Karpas-422 (cell line): ENCODE measurements around the gene PARP12. TPM values are rescaled to one million over a fixed set of nuclear protein-coding genes. Genes with fewer than 3 reads are reported as not detected.

Experiments used
- DNase-seq: peaks from one replicate; pipeline ENCODE4 v3.0.0-alpha.2; 2015
- H2AFZ ChIP-seq: fragments of 200-600 bp; sonication (generic); 2 replicates; pipeline ENCODE4 v1.6.1; 2014; ENCODE audit warnings: antibody characterized with exemption, low read length, mixed read lengths
- H3K27ac ChIP-seq: fragments of 200-600 bp; sonication (generic); 2 replicates; pipeline ENCODE4 v1.5.1; 2014; ENCODE audit warnings: mild to moderate bottlenecking, low read length, moderate library complexity
- H3K27me3 ChIP-seq: fragments of 200-600 bp; sonication (generic); 2 replicates; pipeline ENCODE4 v1.6.1; 2014; ENCODE audit warnings: low read length, mixed read lengths
- H3K36me3 ChIP-seq: fragments of 200-600 bp; sonication (generic); 2 replicates; pipeline ENCODE4 v1.6.1; 2014; ENCODE audit warnings: low read length, mixed read lengths; ENCODE audit not compliant: insufficient read depth
- H3K4me1 ChIP-seq: fragments of 200-600 bp; sonication (generic); 2 replicates; pipeline ENCODE4 v1.6.1; 2014; ENCODE audit warnings: mild to moderate bottlenecking, low read length, mixed read lengths
- H3K4me2 ChIP-seq: fragments of 200-600 bp; sonication (generic); 2 replicates; pipeline ENCODE4 v1.6.1; 2014; ENCODE audit warnings: low read length, low read depth, mild to moderate bottlenecking; ENCODE audit not compliant: poor library complexity, severe bottlenecking
- H3K4me3 ChIP-seq: fragments of 200-600 bp; sonication (generic); 2 replicates; pipeline ENCODE4 v1.5.1; 2014; ENCODE audit warnings: mild to moderate bottlenecking, antibody characterized with exemption, low read length, mixed read lengths
- H3K79me2 ChIP-seq: fragments of 200-600 bp; sonication (generic); 2 replicates; pipeline ENCODE4 v1.6.1; 2014; ENCODE audit warnings: mild to moderate bottlenecking, low read length, mixed read lengths
- H3K9ac ChIP-seq: fragments of 200-600 bp; sonication (generic); 2 replicates; pipeline ENCODE4 v1.6.0; 2014; ENCODE audit warnings: low read length
- H3K9me2 ChIP-seq: fragments of 200-600 bp; sonication (generic), shearing (Covaris generic); replicated peaks from 2 replicates; pipeline ENCODE4 v1.6.0; 2014; ENCODE audit warnings: mild to moderate bottlenecking, low read length, moderate library complexity; ENCODE audit not compliant: insufficient read depth
- H3K9me3 ChIP-seq: fragments of 300-700, 200-600 bp; sonication (generic); 2 replicates; pipeline ENCODE4 v1.6.1; 2014; ENCODE audit warnings: low read length, mixed read lengths
- H4K20me1 ChIP-seq: fragments of 200-600 bp; sonication (generic); 2 replicates; pipeline ENCODE4 v1.6.1; 2014; ENCODE audit warnings: mild to moderate bottlenecking, antibody characterized with exemption, low read length, low read depth; ENCODE audit not compliant: insufficient read depth
- small RNA-seq: library from RNA; depleted of rRNA; stranded (forward); fragments of <200 nt; gene quantifications from one replicate; pipeline ENCODE3, GENCODE V24; 2014
- total RNA-seq: library from RNA; depleted of rRNA; stranded (reverse); fragments of >200 nt; shearing (Covaris generic); gene quantifications from 2 replicates; pipeline ENCODE4 v1.2.3, GENCODE V29; 2014; ENCODE audit warnings: low replicate concordance; rRNA removed

Gene PARP12
- total RNA-seq, 1 experiment from 2014 or later: 24.4 TPM

DNA sequence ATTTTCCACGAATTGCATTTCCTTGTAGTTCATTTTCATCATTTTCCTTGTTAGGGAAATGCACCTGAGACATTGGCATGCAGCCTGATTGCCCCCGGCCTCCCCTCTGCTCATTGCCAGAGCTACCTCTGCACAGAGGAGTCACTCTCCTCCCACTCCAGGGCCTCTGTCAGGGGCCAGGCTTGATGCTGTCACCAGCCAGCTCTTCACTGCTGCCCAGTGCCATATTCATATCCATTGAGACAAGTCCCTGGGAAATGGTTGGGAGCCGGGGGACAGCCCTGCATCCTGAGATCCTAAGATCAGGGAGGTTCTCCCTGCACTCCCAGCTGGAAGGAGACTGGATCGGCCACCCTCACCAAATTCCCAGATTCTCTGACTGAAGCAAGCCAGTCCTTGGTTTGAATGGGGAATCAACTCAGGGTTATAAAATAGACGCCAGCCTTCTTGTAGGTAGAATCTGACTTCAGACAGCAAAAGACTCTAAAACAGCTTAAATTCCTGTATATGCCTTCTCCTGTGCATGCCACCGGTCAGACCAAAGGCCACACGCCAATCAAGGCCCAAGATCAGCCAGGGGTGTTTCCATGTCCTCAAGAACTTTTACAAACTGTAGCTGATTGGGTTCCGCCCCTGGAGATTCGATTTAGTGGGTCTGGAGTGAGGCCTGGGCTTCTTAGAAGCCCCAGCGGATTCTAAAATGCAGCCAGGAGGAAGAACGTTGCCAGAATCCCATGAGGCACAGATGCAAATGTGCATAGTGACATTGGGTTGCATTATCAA is 86.5 kb downstream of the PARP12 start:
- H3K4me3 ChIP-seq: no peak overlapping the region; the same call in 1 of the 2 replicates
- no peaks in the 10 kb centered on the region for H3K79me2 ChIP-seq
- H3K4me1 ChIP-seq: peaks cover 26% of the 10 kb centered on the region
- H3K27me3 ChIP-seq: no peaks in the 10 kb centered on the region
- no peaks in the 10 kb centered on the region for H4K20me1 ChIP-seq
- H3K9me3 ChIP-seq: no peaks in the 10 kb centered on the region
- H3K27ac ChIP-seq: no peak overlapping the region
- no peak for DNase-seq
- H3K9ac ChIP-seq: no peak overlapping the region
- no peaks in the 10 kb centered on the region for H3K9me2 ChIP-seq
- no peak overlapping the region for H3K4me2 ChIP-seq
- H3K36me3 ChIP-seq: no peaks in the 10 kb centered on the region
- H2AFZ ChIP-seq: no peak overlapping the region

- no peaks in the 10 kb centered on the region for H4K20me1 ChIP-seq
These were observed 88.5 kb downstream of the PARP12 start for GRCh38 chr7:139974179-139974811.

More at GRCh38 chr7:139974179-139974811, 88.5 kb downstream of the PARP12 start:
- Histone ChIP-seq H3K36me3 (no peaks in the 10 kb centered on the region), H3K27ac (no peak overlapping the region), H3K4me3 (no peak overlapping the region), H3K4me1 (peaks cover 31% of the 10 kb centered on the region), H3K9ac (no peak overlapping the region), H2AFZ (no peak overlapping the region), H3K9me2 (no peaks in the 10 kb centered on the region), H3K9me3 (no peaks in the 10 kb centered on the region), H3K79me2 (no peaks in the 10 kb centered on the region), H3K4me2 (no peak overlapping the region), H3K27me3 (no peaks in the 10 kb centered on the region)
- DNase-seq: no peak

Small RNAs within 50 kb of the gene (small RNA-seq; reads per million reads assigned to genes)
- not detected for gene RF00019

Other genes with a start within 250 kb of the PARP12 start
- not detected in 2 replicates for gene TBXAS1, start 233.7 kb downstream of the PARP12 start, total RNA-seq
- 4.3 and 7.2 TPM in 2 replicates for gene KDM7A, start 114.0 kb upstream of the PARP12 start, total RNA-seq